ENCODE data around the gene B3GALT2. TPM values are rescaled to one million over a fixed set of nuclear protein-coding genes. Genes with fewer than 3 reads are reported as not detected.

B3GALT2 gene
- polyA plus RNA-seq, 3 donors = 0.26 TPM; not detected in 2

DNA sequence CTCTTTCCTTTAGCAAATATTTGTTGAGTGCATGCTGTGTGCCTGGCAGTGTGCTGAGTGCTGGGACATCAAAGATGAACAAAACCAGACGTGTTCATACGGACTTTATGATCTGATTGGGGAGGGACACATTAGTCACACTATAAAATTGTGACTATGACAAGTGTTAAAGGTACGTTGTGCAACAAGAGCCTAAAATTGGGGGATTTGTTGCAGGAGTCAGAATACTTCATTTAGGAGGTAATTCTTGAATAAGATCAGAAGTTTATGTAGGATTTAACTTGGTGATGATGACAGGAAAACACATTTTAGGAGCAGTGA lies 29.6 kb downstream of the B3GALT2 start:
- H3K9me3 Mint-ChIP-seq = no peaks in the 10 kb centered on the region

DNA sequence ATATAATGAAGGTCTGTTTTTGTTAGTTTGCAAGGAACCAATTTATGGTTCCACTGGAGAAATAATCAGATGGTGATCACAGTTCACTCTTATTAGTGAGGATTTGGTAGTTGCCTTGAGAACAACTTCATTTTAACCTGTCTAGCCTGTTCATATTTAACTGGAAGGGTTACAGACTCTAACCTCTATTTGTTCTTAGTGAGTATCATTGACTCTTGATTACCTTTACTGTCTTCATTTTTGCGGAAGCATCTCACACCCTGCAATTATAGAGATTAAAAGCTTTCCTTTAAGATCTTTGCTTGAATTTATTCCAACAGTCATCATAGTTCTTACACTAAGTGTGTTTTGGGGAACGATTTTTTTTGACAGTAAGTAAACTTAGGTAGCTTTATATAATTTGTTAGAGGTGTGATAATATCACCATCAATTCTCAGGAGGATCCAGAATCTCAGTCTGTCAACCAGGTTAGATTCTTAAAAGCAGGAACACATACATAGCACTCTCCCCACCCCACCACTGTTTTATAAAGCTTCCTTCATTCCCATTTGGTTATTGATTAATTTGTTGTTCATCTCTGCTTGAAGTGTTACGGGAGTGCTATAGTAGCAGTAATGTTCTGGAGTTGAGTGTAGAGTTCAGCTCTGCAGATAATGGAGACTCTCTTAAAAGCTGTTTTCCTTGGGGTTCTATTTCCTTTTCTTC lies 30.1 kb downstream of the B3GALT2 start:
- TF ChIP-seq, protein P1, sequence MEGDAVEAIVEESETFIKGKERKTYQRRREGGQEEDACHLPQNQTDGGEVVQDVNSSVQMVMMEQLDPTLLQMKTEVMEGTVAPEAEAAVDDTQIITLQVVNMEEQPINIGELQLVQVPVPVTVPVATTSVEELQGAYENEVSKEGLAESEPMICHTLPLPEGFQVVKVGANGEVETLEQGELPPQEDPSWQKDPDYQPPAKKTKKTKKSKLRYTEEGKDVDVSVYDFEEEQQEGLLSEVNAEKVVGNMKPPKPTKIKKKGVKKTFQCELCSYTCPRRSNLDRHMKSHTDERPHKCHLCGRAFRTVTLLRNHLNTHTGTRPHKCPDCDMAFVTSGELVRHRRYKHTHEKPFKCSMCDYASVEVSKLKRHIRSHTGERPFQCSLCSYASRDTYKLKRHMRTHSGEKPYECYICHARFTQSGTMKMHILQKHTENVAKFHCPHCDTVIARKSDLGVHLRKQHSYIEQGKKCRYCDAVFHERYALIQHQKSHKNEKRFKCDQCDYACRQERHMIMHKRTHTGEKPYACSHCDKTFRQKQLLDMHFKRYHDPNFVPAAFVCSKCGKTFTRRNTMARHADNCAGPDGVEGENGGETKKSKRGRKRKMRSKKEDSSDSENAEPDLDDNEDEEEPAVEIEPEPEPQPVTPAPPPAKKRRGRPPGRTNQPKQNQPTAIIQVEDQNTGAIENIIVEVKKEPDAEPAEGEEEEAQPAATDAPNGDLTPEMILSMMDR (IDR thresholded peaks at IDR 0.05) = no peak
- Histone ChIP-seq H4K20me1 (ENCODE audit: insufficient read depth, low read length) (peaks cover 22% of the 10 kb centered on the region), H3K27ac (ENCODE audit: low read depth in 1 of 2, low read length in 2 of 2) (no peak overlapping the region), H3K27me3 (ENCODE audit: control insufficient read depth in 2 of 2, insufficient read depth in 2 of 2, low read length in 2 of 2) (no peaks in the 10 kb centered on the region), H3K4me3 (replicated peaks in 1 of 3; ENCODE audit: low read depth in 2 of 3, low read length in 3 of 3) (no peak overlapping the region), H3K9me3 (replicated peaks in 1 of 2; ENCODE audit: control insufficient read depth in 1 of 2, insufficient read depth in 1 of 2, low read length in 2 of 2) (no peaks in the 10 kb centered on the region), H3K9ac (ENCODE audit: insufficient read depth, low read length, poor library complexity, severe bottlenecking) (no peak overlapping the region), H3K36me3 (replicated peaks in 1 of 2; ENCODE audit: control insufficient read depth in 1 of 2, insufficient read depth in 2 of 2, low read length in 2 of 2) (peaks cover 42 to 63% of the 10 kb centered on the region in 2 donors), H3K4me2 (replicated peaks; ENCODE audit: extremely low read depth, low read length, poor library complexity, severe bottlenecking) (no peak overlapping the region), H3K4me1 (ENCODE audit: control insufficient read depth in 1 of 2, insufficient read depth in 2 of 2, low read length in 2 of 2) (no peaks in the 10 kb centered on the region), H3K79me2 (ENCODE audit: insufficient read depth, low read length) (no peaks in the 10 kb centered on the region), H2AFZ (ENCODE audit: insufficient read depth, low read depth, low read length, poor library complexity, severe bottlenecking) (no peak overlapping the region)
- H3K27me3 Mint-ChIP-seq (ENCODE audit: low read depth in 3 of 3) = no peaks in the 10 kb centered on the region
- no peaks in the 10 kb centered on the region for H3K9me3 Mint-ChIP-seq
- no peaks in the 10 kb centered on the region for H3K4me1 Mint-ChIP-seq
- H3K4me3 Mint-ChIP-seq = no peak overlapping the region
- WGBS (ENCODE audit: insufficient coverage) = no CpG with 5 or more reads among the region's 3 CpGs
- peak overlapping the region in 1 of 7 donors; percentile 1 for H3K27ac Mint-ChIP-seq
- no peak for DNase-seq
- peaks cover 39 to 62% of the 10 kb centered on the region in 2 donors for H3K36me3 Mint-ChIP-seq
- intact Hi-C loops (cut with micrococcal nuclease) = no loop called here

More for the DNA sequence above, 29.6 kb downstream of the B3GALT2 start:
- Histone ChIP-seq H3K27ac (ENCODE audit: low read depth in 1 of 2, low read length in 2 of 2) (no peak overlapping the region), H3K4me2 (replicated peaks; ENCODE audit: extremely low read depth, low read length, poor library complexity, severe bottlenecking) (no peak overlapping the region), H3K9ac (ENCODE audit: insufficient read depth, low read length, poor library complexity, severe bottlenecking) (no peak overlapping the region), H4K20me1 (ENCODE audit: insufficient read depth, low read length) (peaks cover 22% of the 10 kb centered on the region), H3K4me3 (replicated peaks in 1 of 3; ENCODE audit: low read depth in 2 of 3, low read length in 3 of 3) (no peak overlapping the region), H3K9me3 (replicated peaks in 1 of 2; ENCODE audit: control insufficient read depth in 1 of 2, insufficient read depth in 1 of 2, low read length in 2 of 2) (no peaks in the 10 kb centered on the region), H2AFZ (ENCODE audit: insufficient read depth, low read depth, low read length, poor library complexity, severe bottlenecking) (no peak overlapping the region), H3K4me1 (ENCODE audit: control insufficient read depth in 1 of 2, insufficient read depth in 2 of 2, low read length in 2 of 2) (no peaks in the 10 kb centered on the region), H3K79me2 (ENCODE audit: insufficient read depth, low read length) (no peaks in the 10 kb centered on the region), H3K27me3 (ENCODE audit: control insufficient read depth in 2 of 2, insufficient read depth in 2 of 2, low read length in 2 of 2) (no peaks in the 10 kb centered on the region), H3K36me3 (replicated peaks in 1 of 2; ENCODE audit: control insufficient read depth in 1 of 2, insufficient read depth in 2 of 2, low read length in 2 of 2) (peaks cover 36 to 58% of the 10 kb centered on the region in 2 donors)
- intact Hi-C loops (cut with micrococcal nuclease) = no loop called here
- Mint-ChIP-seq H3K36me3 (peaks cover 37 to 57% of the 10 kb centered on the region in 2 donors), H3K4me3 (no peak overlapping the region), H3K27me3 (ENCODE audit: low read depth in 3 of 3) (no peaks in the 10 kb centered on the region), H3K4me1 (no peaks in the 10 kb centered on the region), H3K27ac (no peak overlapping the region)
- TF ChIP-seq, protein P1 (IDR thresholded peaks at IDR 0.05) = no peak
- 92% methylated on average over 3 of the region's 3 CpGs for WGBS (ENCODE audit: insufficient coverage)
- DNase-seq = no peak
